Cerebellar nuclear complex (tissue), 1 donor: ENCODE measurements around the gene ANO1.

ENCODE experiments used
- DNase-seq, 2 experiments: peaks; one replicate each; lab custom pipeline; 2025; lab: John Stamatoyannopoulos, UW

The ANO1 gene

GRCh38 chr11:70164705-70165104 lies 86.6 kb downstream of the ANO1 start:
- DNase-seq, result no peak

GRCh38 chr11:70167120-70167519 lies 89.0 kb downstream of the ANO1 start:
- no peak for DNase-seq

DNA sequence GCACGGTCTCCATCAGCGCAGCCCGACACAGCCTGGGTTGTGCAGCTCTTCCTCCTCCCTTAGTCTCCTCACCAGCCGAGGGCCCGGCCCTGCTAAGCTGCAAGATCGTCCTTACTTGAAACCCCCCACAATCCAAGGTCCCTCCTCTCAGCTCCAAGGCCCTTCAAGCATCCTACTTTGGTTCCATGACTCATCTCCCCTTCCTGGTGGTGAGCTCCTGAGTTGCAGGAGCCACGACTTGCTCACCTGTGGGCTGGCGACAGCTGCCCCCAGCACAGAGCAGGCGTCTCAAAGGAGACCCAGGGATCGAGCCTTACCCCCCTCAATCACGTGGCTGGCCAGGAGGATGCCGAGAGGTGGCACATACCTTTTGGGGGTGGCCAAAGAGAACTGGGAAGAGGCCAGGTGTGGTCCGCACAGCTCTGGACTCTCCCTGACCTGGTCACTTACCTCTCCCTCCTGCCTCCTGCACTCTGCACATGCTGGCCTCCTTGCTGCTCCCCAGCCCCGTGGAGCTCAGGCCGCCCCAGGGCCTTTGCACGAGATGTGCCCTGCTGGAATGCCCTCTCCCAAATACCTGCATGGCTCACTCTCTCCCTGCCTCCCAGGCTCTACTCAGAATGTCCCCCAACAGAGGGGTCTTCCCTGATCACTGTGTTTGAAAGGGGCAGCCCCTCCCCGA lies 89.7 kb downstream of the ANO1 start:
- DNase-seq, result no peak

- DNase-seq, result no peak
Observed at GRCh38 chr11:70168405-70168754, 90.3 kb downstream of the ANO1 start.

DNA sequence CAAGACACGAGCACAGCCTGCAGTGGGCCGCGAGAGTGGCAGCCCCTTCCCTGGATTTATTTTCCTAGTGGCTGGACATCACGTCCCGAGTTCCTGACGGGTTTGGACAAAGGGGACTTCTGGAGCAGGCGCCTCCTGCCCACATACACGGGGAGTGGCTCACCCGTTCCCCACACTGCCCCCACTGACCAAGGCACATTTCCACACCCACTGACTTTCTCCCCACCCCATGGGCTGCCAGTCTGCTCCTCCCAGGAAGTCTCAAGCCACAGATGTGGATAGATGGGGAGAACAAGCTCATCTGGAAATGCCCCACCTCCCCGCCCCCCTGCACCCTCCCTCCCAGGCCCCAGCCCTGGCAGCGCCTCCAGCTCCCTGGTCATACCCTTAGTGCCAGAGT lies 91.0 kb downstream of the ANO1 start:
- no peak for DNase-seq

GRCh38 chr11:70169632-70170031 lies 91.5 kb downstream of the ANO1 start:
- DNase-seq, result no peak

DNA sequence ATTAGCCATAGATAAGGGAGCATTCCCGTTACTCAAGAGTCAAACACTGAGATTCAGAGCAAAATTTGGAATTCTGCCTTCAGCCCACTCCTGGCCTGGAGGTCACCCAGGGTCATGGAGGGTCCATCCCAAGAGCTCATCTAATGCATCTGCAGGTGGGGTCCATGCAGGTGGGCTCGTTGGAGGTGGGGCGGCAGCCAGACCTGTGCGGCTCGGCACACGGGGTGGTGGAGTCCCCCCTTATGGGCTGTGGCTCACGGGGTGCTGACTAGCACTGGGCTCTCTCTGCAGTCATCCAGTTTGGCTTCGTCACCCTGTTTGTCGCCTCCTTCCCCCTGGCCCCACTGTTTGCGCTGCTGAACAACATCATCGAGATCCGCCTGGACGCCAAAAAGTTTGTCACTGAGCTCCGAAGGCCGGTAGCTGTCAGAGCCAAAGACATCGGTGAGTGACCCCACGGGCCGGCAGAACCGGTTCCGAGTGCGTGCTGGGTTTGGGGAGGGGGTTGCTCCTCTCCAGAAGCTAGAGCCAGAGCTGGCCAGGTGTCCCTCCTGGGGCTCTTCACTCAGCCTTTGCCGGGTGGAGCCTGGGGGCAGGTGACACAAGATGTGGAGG lies 92.6 kb downstream of the ANO1 start:
- DNase-seq, result no peak

GRCh38 chr11:70173018-70173417 lies 94.9 kb downstream of the ANO1 start:
- DNase-seq, result no peak

DNA sequence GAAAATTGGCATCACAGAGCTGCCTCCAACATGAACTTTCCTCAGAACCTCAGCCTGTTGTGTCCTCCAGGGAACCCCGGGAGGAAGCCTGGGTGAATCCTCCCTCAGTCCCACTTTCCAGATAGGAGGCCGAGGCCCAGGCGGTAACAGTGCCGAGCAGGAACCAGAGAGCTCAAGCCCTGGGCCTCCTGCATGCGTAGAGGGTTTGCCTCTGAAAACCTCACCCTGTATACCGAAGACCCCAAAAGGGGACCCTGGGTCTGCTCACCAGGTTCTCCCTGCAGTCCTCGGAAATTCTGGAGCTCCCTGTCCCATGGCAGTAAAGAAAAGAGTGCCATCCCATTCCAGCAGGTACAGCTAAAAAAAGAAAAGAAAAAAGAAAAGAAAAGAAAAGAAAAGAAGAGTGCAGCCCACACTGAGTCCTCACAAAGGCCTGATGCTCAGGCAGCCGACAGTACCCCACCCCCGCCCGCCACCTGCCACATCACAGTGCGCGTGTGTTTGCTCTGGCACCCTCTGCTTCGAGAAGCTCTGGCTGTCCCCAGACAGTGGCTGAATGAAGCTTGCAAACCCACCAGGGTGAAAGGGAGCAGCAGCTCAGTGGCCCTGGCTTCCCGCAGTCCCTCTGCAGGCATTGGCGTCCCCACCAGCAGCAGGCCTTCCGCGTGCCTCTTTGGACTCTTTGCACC lies 96.6 kb downstream of the ANO1 start:
- no peak for DNase-seq

- DNase-seq, result no peak
Observed at GRCh38 chr11:70175236-70175698, 97.2 kb downstream of the ANO1 start.

- no peak for DNase-seq
Observed at GRCh38 chr11:70176940-70177689, 99.0 kb downstream of the ANO1 start.

GRCh38 chr11:70180906-70181305 lies 102.8 kb downstream of the ANO1 start:
- DNase-seq, result no peak

DNA sequence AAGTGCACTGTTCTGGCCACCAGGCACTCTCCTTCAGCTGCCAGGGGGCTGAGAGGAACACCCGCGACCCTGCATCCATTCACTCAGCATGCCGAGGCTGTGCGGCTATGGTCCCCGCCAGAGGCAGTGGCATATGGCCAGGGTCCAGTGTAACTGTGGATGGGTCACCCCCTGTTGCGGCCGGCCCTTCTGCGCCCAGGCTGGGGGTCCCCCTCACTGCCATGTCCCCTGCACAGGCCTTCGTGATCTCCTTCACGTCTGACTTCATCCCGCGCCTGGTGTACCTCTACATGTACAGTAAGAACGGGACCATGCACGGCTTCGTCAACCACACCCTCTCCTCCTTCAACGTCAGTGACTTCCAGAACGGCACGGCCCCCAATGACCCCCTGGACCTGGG lies 104.1 kb downstream of the ANO1 start:
- DNase-seq, result no peak

- DNase-seq, result no peak
Observed at GRCh38 chr11:70183032-70183431, 104.9 kb downstream of the ANO1 start.

DNA sequence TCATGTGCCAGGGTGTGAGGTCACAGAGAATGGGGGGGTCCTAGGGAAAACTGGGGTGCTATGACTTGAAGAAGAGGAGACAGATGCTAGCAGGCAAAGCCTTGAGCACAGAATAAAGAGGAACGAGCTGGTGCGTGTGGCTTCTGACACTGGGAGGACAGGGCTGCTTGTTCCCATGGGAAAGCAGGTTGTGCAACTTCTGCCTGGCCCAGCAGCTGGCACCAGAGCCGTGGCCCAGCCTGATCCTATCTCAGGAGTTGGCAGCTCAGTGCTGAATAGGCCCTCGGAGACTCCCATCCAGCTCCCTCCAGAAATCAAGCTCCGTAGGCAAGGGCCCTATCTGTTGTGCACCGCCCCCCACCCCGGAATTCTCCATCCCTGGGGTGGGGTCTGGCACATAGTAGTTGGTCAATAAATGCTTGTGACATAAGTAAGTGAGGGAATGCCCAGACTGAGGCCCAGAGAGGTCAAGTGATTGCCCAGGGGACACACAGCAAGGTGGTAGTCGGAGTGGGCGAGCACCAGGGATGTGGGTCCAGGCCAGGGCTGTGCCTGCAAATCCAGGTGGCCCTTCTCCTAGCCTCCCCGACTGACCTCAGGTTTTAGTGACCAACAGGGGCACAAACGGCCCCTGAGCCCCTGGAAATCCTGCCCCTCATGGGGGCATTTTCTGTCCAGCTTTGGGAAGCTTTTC lies 105.5 kb downstream of the ANO1 start:
- DNase-seq, result no peak

DNA sequence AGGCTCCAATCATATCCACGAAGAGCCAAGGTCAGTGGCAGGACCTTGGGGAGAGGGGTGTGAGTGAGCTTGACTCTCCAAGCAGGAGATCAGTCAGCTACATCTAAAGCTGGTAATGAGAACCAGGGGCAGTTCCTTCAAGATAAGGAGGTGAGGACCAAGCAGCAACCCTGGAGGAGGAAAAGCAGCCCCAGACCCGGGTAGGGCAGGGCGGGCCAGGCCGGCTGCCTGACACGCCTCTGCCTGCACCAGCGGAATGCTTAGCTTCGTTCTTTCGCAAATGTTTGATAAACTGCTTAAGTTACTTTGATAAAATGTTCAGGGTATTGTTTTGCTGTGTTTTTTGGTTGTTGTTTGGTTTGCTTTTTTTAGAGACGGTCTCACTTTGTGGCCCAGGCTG lies 106.3 kb downstream of the ANO1 start:
- no peak for DNase-seq

- no peak for DNase-seq
Observed at GRCh38 chr11:70185348-70186055, 107.4 kb downstream of the ANO1 start.

DNA sequence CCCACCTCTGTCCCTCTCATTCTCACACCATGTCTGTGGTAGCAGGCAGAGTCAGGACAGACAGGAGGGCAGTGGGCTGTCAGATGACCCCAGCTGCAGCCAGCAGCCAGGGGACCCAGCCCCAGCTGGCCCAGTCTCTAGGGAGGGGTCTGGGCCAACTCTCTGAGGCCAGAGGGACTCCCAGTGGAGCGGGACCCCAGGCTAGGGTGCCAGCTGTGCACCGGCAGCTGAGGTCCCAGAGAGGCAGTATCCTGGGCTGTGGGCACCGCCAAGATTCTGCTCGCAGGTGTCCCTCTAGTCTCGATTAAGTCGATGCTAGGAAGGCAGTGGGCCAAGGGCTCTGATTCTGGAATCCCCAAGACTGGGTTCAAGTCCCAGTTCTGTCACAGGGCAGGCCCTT lies 108.3 kb downstream of the ANO1 start:
- no peak for DNase-seq

DNA sequence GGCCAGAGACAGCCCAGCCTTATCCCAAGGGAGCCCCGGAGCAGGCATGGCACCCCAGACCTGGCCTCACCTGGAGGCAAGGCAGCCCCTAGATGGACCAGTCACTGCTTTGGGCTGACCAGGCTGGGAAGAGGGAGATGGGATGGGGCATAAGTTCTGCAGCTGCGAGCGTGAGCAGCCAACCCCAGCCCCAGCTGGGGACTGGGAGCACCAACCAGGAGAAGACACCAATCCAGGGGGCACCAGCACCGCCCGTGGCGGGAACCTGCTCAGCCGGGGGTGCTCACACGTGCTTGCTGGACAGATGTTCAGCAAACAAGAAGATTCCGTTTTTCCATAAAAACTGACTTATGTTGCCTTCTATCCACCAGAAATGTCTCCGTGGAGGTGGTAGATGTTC lies 108.8 kb downstream of the ANO1 start:
- no peak for DNase-seq

DNA sequence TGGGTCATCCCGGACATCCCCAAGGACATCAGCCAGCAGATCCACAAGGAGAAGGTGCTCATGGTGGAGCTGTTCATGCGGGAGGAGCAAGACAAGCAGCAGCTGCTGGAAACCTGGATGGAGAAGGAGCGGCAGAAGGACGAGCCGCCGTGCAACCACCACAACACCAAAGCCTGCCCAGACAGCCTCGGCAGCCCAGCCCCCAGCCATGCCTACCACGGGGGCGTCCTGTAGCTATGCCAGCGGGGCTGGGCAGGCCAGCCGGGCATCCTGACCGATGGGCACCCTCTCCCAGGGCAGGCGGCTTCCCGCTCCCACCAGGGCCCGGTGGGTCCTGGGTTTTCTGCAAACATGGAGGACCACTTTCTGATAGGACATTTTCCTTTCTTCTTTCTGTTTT lies 109.7 kb downstream of the ANO1 start:
- no peak for DNase-seq

GRCh38 chr11:70189622-70190021 lies 111.5 kb downstream of the ANO1 start:
- no peak for DNase-seq
